VCaP (cell line): ENCODE data around the gene SDK2.

ENCODE experiments used
- H3K27ac ChIP-seq: fragments of 450-650 bp; 2 replicates; pipeline ENCODE4 v1.5.1; 2017
- CTCF ChIP-seq: fragments of 450-650 bp; conservative IDR thresholded peaks from 2 replicates; pipeline ENCODE4 v1.5.1; 2017; ENCODE audit warnings: mild to moderate bottlenecking, moderate library complexity

SDK2 gene

GRCh38 chr17:73575470-73576221, 68.6 kb downstream of the SDK2 start:
- TF ChIP-seq CTCF = no peak
- no peak overlapping the region for H3K27ac ChIP-seq

- no peak overlapping the region for H3K27ac ChIP-seq
- no peak for TF ChIP-seq CTCF
Measured at GRCh38 chr17:73571511-73572130, 72.6 kb downstream of the SDK2 start.

- H3K27ac ChIP-seq = no peak overlapping the region
- no peak for TF ChIP-seq CTCF
Measured at GRCh38 chr17:73569762-73570319, 74.4 kb downstream of the SDK2 start.

GRCh38 chr17:73568934-73569333, 75.3 kb downstream of the SDK2 start:
- no peak for TF ChIP-seq CTCF
- no peak overlapping the region for H3K27ac ChIP-seq

GRCh38 chr17:73566905-73567782, 77.1 kb downstream of the SDK2 start:
- H3K27ac ChIP-seq = peak overlapping the region; percentile 76
- TF ChIP-seq CTCF = no peak

GRCh38 chr17:73564843-73565242, 79.4 kb downstream of the SDK2 start:
- TF ChIP-seq CTCF = no peak
- H3K27ac ChIP-seq = peak overlapping the region; percentile 76

GRCh38 chr17:73562896-73563295, 81.3 kb downstream of the SDK2 start:
- no peak overlapping the region for H3K27ac ChIP-seq
- no peak for TF ChIP-seq CTCF
